SK-N-SH (cell line): ENCODE data around the gene OR4D1. TPM values are rescaled to one million over a fixed set of nuclear protein-coding genes. Genes with fewer than 3 reads are reported as not detected.

Experiments
- CTCF ChIA-PET: fragments of 300-600, 350-600 bp; formaldehyde crosslinking; extraction: SDS; loops from one replicate; lab custom pipeline; 2021; lab: Yijun Ruan, JAX
- POLR2A ChIA-PET: fragments of 350-600 bp; sonication (Branson Sonifier 250); formaldehyde crosslinking; extraction: SDS; loops from one replicate; lab custom pipeline; 2020; ENCODE audit warnings: antibody characterized with exemption, inconsistent platforms; lab: Yijun Ruan, JAX
- DNase-seq: peaks from one replicate; pipeline ENCODE4 v3.0.0; 2012
- H2AFZ ChIP-seq: fragments of 200-600 bp; sonication (generic); 2 replicates; pipeline ENCODE4 v1.8.1; 2016; ENCODE audit warnings: antibody characterized with exemption, mild to moderate bottlenecking, low read depth
- H3F3A ChIP-seq: fragments of 200-600 bp; sonication (generic); replicated peaks from 2 replicates; pipeline ENCODE3; 2016; ENCODE audit warnings: antibody characterized with exemption, mild to moderate bottlenecking; ENCODE audit not compliant: insufficient read depth
- H3K27ac ChIP-seq, 2 experiments: fragments of 200-500 bp in 1 of 2; fragments of 200-600 bp in 1 of 2; sonication (Bioruptor generic) in 1 of 2; sonication (generic), shearing (Covaris generic) in 1 of 2; 2 replicates each; pipeline versions ENCODE4 v1.5.1 to v1.6.1; 2014 to 2016; ENCODE audit warnings: low read depth in 2 of 2, inconsistent platforms in 1 of 2, low read length in 1 of 2, mild to moderate bottlenecking in 1 of 2, mixed read lengths in 1 of 2
- H3K27me3 ChIP-seq: fragments of 200-600 bp; sonication (generic), shearing (Covaris generic); 2 replicates; pipeline ENCODE4 v1.6.1; 2016; ENCODE audit warnings: mixed run types; ENCODE audit not compliant: insufficient read depth
- H3K36me3 ChIP-seq, 2 experiments: fragments of 200-500 bp in 1 of 2; fragments of 200-600 bp in 1 of 2; sonication (Bioruptor generic) in 1 of 2; sonication (generic) in 1 of 2; replicated peaks in 1 of 2; 2 replicates each; pipeline versions ENCODE3 to v1.5.1; 2014 to 2016; ENCODE audit warnings: low read length in 1 of 2, mild to moderate bottlenecking in 1 of 2; ENCODE audit not compliant: insufficient read depth in 2 of 2, control insufficient read depth in 1 of 2
- H3K4me1 ChIP-seq, 2 experiments: fragments of 200-500 bp in 1 of 2; fragments of 200-600 bp in 1 of 2; sonication (Bioruptor generic) in 1 of 2; sonication (generic), shearing (Covaris generic) in 1 of 2; 2 replicates each; pipeline versions ENCODE4 v1.5.1 to v1.6.1; 2014 to 2016; ENCODE audit warnings: low read depth in 1 of 2, low read length in 1 of 2, mixed run types in 1 of 2; ENCODE audit not compliant: insufficient read depth in 2 of 2, control insufficient read depth in 1 of 2
- H3K4me2 ChIP-seq: fragments of 200-600 bp; sonication (generic), shearing (Covaris generic); 2 replicates; pipeline ENCODE4 v1.6.1; 2017; ENCODE audit warnings: mixed run types
- H3K4me3 ChIP-seq, 2 experiments: fragments of 200-500 bp in 1 of 2; fragments of 200-600 bp in 1 of 2; sonication (Bioruptor generic) in 1 of 2; sonication (generic), shearing (Covaris generic) in 1 of 2; 2 replicates each; pipeline versions ENCODE4 v1.5.1 to v1.8.1; 2014 to 2016; ENCODE audit warnings: low read depth in 2 of 2, inconsistent platforms in 1 of 2, low read length in 1 of 2, mild to moderate bottlenecking in 1 of 2, mixed read lengths in 1 of 2, moderate library complexity in 1 of 2
- H3K79me2 ChIP-seq: fragments of 200-600 bp; sonication (generic); 2 replicates; pipeline ENCODE4 v1.8.1; 2017; ENCODE audit warnings: mild to moderate bottlenecking; ENCODE audit not compliant: insufficient read depth
- H3K9ac ChIP-seq: fragments of 200-600 bp; sonication (generic); 2 replicates; pipeline ENCODE4 v1.6.1; 2017; ENCODE audit warnings: mixed run types
- H3K9me2 ChIP-seq: fragments of 200-600 bp; sonication (generic); 2 replicates; pipeline ENCODE4 v1.6.1; 2017; ENCODE audit warnings: mixed run types
- H3K9me3 ChIP-seq: fragments of 200-600 bp; sonication (generic); 2 replicates; pipeline ENCODE4 v1.6.1; 2017; ENCODE audit warnings: mixed run types, mild to moderate bottlenecking, moderate library complexity
- H4K20me1 ChIP-seq: fragments of 200-600 bp; sonication (generic); 2 replicates; pipeline ENCODE4 v1.6.1; 2017; ENCODE audit warnings: mild to moderate bottlenecking, mixed run types; ENCODE audit not compliant: insufficient read depth
- EZH2phosphoT487 ChIP-seq: fragments of 200-600 bp; sonication (generic); IDR thresholded peaks from 2 replicates; pipeline ENCODE4 v1.6.1; 2017; ENCODE audit warnings: low read depth, mixed run types, mild to moderate bottlenecking, antibody characterized with exemption, moderate library complexity, borderline replicate concordance
- JUND ChIP-seq: IDR thresholded peaks from 2 replicates; pipeline ENCODE4 v1.4.0; 2012
- MEF2A ChIP-seq: IDR thresholded peaks from 2 replicates; pipeline ENCODE4 v1.4.0; 2012; ENCODE audit warnings: low read depth, borderline replicate concordance
- MXI1 ChIP-seq: IDR thresholded peaks from 2 replicates; pipeline ENCODE4 v1.6.1; 2012; ENCODE audit warnings: mild to moderate bottlenecking, low read depth, low read length, improper control_type of control experiment
- POLR2AphosphoS5 ChIP-seq: IDR thresholded peaks from 2 replicates; pipeline ENCODE4 v1.6.1; 2012; ENCODE audit warnings: low read depth, low read length
- RAD21 ChIP-seq: IDR thresholded peaks from 2 replicates; pipeline ENCODE4 v1.6.1; 2012; ENCODE audit warnings: mild to moderate bottlenecking, low read length
- RCOR1 ChIP-seq: fragments of 150-350 bp; IDR thresholded peaks from 2 replicates; pipeline ENCODE4 v1.6.1; 2017; ENCODE audit warnings: antibody characterized with exemption, low read length
- RXRA ChIP-seq: IDR thresholded peaks from 2 replicates; pipeline ENCODE4 v1.4.0; 2012; ENCODE audit warnings: low read depth, mild to moderate bottlenecking, borderline replicate concordance
- WGBS: methylation state at CpG from one replicate; pipeline ENCODE4 v1.1.6; 2017; ENCODE audit warnings: low lambda C conversion rate; 5-methylcytosine and 5-hydroxymethylcytosine counted together
- polyA plus RNA-seq, 3 experiments: library from polyadenylated mRNA; depleted of rRNA; stranded (reverse); fragments of >200 nt; gene quantifications; 2 replicates each; pipeline ENCODE4 v1.2.3, GENCODE V29; 2012
- TF ChIP-seq, protein P1 (sequence below): IDR thresholded peaks from 2 replicates; pipeline ENCODE4 v1.6.1; 2012; ENCODE audit warnings: mild to moderate bottlenecking, low read depth, low read length, moderate library complexity

The OR4D1 gene
- polyA plus RNA-seq, 1 of the 3 experiments (the other 2 are of a cell fraction), result not detected

DNA sequence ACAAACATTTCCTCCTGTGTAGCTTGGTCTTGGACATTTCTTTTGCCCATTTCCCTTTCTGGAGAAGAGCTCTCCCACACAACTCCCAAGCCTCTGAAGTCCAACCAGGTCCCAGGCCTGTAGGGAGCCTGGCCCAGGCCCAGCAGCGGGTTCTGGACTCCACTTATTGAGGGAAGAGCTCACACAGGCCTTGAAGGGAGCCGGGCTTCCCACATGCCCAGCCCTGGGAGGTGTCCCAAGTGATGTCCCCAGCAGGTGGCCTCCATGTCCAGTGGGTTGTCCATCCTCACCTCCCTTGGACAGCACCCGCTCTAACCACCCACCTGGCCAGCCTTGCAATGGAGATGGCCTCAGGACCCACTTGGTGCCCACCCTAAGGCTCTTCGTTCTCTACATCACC is 38.4 kb downstream of the OR4D1 start:
- ChIA-PET CTCF (interaction anchor here (1.2 to 1.5 kb wide), 3 partner anchors 13 to 18 kb away, joined by 3 to 9 read pairs (median 4); no protein-coding TSS in a partner anchor), POLR2A (no interaction called here)
- H3K9me3 ChIP-seq, result no peaks in the 10 kb centered on the region
- H3K4me2 ChIP-seq, result no peak overlapping the region
- H3K4me3 ChIP-seq, result no peak overlapping the region
- whole genome bisulfite sequencing, result 41% methylated on average over 4 of the region's 4 CpGs
- DNase-seq, result no peak
- no peak for TF ChIP-seq RAD21
- no peak for TF ChIP-seq RXRA
- no peaks in the 10 kb centered on the region for H3K9me2 ChIP-seq
- H2AFZ ChIP-seq, result no peak overlapping the region
- no peaks in the 10 kb centered on the region for H3K36me3 ChIP-seq
- H3K27me3 ChIP-seq, result peaks cover 14% of the 10 kb centered on the region; the same call in 1 of the 2 replicates
- no peaks in the 10 kb centered on the region; a peak in 1 of 4 replicates for H3K4me1 ChIP-seq
- H3K27ac ChIP-seq, result no peak overlapping the region
- H3F3A ChIP-seq, result no peaks in the 10 kb centered on the region
- H3K79me2 ChIP-seq, result no peaks in the 10 kb centered on the region
- no peaks in the 10 kb centered on the region for H4K20me1 ChIP-seq
- H3K9ac ChIP-seq, result no peak overlapping the region

DNA sequence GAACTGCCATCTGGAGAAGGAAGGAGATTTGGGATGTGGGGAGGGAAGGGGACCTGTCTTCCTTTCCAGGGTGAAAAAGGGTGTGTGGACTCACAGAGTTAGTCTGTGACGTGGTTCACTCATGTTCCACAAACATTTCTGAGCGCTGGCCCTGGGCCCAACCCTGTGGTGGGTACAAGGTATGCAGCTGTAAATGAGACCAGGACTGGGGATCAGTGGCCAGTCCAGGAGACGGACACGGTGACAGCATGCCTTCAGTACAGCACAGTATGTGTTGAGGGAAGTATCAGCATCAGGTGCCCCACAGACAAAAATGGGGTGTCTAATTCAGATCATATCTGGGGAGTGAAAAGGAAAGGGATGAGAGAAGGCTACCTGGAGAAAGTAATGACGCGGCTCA is 38.9 kb downstream of the OR4D1 start:
- H3K4me2 ChIP-seq, result no peak overlapping the region
- H3K9me2 ChIP-seq, result no peaks in the 10 kb centered on the region
- H3K9me3 ChIP-seq, result no peaks in the 10 kb centered on the region
- CTCF ChIA-PET, result interaction anchor here (1.0 to 1.2 kb wide), 2 partner anchors 11 to 12 kb away, joined by 3 to 9 read pairs; no protein-coding TSS in a partner anchor
- no peak overlapping the region for H3K27ac ChIP-seq
- no peaks in the 10 kb centered on the region for H3F3A ChIP-seq
- POLR2A ChIA-PET, result no interaction called here
- H3K79me2 ChIP-seq, result no peaks in the 10 kb centered on the region
- peaks cover 14% of the 10 kb centered on the region; the same call in 1 of the 2 replicates for H3K27me3 ChIP-seq
- H3K9ac ChIP-seq, result no peak overlapping the region
- no peaks in the 10 kb centered on the region for H4K20me1 ChIP-seq
- no peak for DNase-seq
- H3K4me1 ChIP-seq, result no peaks in the 10 kb centered on the region; a peak in 1 of 4 replicates
- no peak overlapping the region for H2AFZ ChIP-seq
- TF ChIP-seq JUND (no peak), MEF2A (no peak), EZH2phosphoT487 (no peak), POLR2AphosphoS5 (no peak), MXI1 (no peak)
- TF ChIP-seq, all 33 proteins: peak for 0
- Histone ChIP-seq H3K36me3 (no peaks in the 10 kb centered on the region), H3K4me3 (no peak overlapping the region)
- WGBS, result 52% methylated on average over 6 of the region's 6 CpGs

DNA sequence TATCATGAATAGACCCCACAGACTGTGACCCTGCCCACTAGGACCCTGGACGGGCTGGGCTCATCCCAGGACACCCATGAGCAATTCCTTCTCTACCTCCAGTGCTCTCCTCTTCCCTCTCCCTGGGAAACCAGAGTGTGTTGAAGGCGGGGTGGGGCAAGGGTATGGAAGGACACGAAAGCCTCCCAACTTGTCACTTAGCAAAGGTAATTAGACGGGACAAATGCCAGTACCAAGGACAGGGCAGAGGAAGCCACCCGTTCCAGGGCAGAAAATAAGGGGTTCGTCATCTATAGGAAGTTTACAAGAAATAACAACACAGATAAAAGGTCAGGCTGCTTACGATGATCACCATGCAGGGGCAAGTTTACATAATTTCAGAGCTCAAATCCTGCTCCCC is 39.5 kb downstream of the OR4D1 start:
- Histone ChIP-seq H3K36me3 (no peaks in the 10 kb centered on the region), H3K4me1 (no peaks in the 10 kb centered on the region; a peak in 1 of 4 replicates), H3K4me2 (no peak overlapping the region), H3K79me2 (no peaks in the 10 kb centered on the region), H3K9me2 (no peaks in the 10 kb centered on the region), H4K20me1 (no peaks in the 10 kb centered on the region), H3F3A (no peaks in the 10 kb centered on the region), H3K9ac (no peak overlapping the region), H2AFZ (no peak overlapping the region), H3K4me3 (no peak overlapping the region), H3K27ac (no peak overlapping the region), H3K27me3 (peaks cover 16% of the 10 kb centered on the region; the same call in 1 of the 2 replicates), H3K9me3 (no peaks in the 10 kb centered on the region)
- DNase-seq, result peak; percentile 17
- ChIA-PET CTCF (interaction anchor here (1.0 kb wide), 2 partner anchors 10 to 317 kb away, joined by 3 read pairs; no protein-coding TSS in a partner anchor), POLR2A (no interaction called here)
- 23% methylated on average over 7 of the region's 7 CpGs for WGBS
- TF ChIP-seq RCOR1, result no peak
- TF ChIP-seq, protein P1, sequence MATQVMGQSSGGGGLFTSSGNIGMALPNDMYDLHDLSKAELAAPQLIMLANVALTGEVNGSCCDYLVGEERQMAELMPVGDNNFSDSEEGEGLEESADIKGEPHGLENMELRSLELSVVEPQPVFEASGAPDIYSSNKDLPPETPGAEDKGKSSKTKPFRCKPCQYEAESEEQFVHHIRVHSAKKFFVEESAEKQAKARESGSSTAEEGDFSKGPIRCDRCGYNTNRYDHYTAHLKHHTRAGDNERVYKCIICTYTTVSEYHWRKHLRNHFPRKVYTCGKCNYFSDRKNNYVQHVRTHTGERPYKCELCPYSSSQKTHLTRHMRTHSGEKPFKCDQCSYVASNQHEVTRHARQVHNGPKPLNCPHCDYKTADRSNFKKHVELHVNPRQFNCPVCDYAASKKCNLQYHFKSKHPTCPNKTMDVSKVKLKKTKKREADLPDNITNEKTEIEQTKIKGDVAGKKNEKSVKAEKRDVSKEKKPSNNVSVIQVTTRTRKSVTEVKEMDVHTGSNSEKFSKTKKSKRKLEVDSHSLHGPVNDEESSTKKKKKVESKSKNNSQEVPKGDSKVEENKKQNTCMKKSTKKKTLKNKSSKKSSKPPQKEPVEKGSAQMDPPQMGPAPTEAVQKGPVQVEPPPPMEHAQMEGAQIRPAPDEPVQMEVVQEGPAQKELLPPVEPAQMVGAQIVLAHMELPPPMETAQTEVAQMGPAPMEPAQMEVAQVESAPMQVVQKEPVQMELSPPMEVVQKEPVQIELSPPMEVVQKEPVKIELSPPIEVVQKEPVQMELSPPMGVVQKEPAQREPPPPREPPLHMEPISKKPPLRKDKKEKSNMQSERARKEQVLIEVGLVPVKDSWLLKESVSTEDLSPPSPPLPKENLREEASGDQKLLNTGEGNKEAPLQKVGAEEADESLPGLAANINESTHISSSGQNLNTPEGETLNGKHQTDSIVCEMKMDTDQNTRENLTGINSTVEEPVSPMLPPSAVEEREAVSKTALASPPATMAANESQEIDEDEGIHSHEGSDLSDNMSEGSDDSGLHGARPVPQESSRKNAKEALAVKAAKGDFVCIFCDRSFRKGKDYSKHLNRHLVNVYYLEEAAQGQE, result peak; percentile 79; the same call in 1 of the 2 replicates
